Central memory CD8-positive, alpha-beta T cell (primary cell): ENCODE data around the gene PLCD1.

ENCODE experiments used
- ATAC-seq: fragments of 150-1000 bp; cut with Tn5 transposase; replicated peaks from 2 replicates; pipeline ENCODE4 v1.10.0; 2022; ENCODE audit warnings: mild to moderate bottlenecking, moderate FRiP score, moderate number of reproducible peaks; ENCODE audit not compliant: poor library complexity, severe bottlenecking; ENCODE audit errors: extremely low read depth
- DNase-seq, 2 donors: peaks; one replicate each; pipeline ENCODE4 v3.0.0; 2021; ENCODE audit warnings: low spot score in 2 of 2
- H3K27ac Mint-ChIP-seq: one replicate; pipeline ENCODE4 v1.8.0; 2022; ENCODE audit warnings: low read depth, mild to moderate bottlenecking, moderate library complexity, mixed read lengths
- H3K27me3 Mint-ChIP-seq: one replicate; pipeline ENCODE4 v1.8.0; 2022; ENCODE audit warnings: mixed read lengths
- H3K36me3 Mint-ChIP-seq: one replicate; pipeline ENCODE4 v1.8.0; 2022; ENCODE audit warnings: mild to moderate bottlenecking, moderate library complexity, mixed read lengths; ENCODE audit not compliant: insufficient read depth
- H3K4me1 Mint-ChIP-seq: one replicate; pipeline ENCODE4 v1.8.0; 2022; ENCODE audit warnings: mixed read lengths
- H3K4me3 Mint-ChIP-seq: one replicate; pipeline ENCODE4 v1.8.0; 2022; ENCODE audit warnings: mild to moderate bottlenecking, moderate library complexity, mixed read lengths
- H3K9me3 Mint-ChIP-seq: one replicate; pipeline ENCODE4 v1.8.0; 2022; ENCODE audit warnings: mixed read lengths

The PLCD1 gene

GRCh38 chr3:38032328-38032865, 3.0 kb upstream of the PLCD1 start:
- no peak for ATAC-seq
- H3K9me3 Mint-ChIP-seq: no peaks in the 10 kb centered on the region

DNA sequence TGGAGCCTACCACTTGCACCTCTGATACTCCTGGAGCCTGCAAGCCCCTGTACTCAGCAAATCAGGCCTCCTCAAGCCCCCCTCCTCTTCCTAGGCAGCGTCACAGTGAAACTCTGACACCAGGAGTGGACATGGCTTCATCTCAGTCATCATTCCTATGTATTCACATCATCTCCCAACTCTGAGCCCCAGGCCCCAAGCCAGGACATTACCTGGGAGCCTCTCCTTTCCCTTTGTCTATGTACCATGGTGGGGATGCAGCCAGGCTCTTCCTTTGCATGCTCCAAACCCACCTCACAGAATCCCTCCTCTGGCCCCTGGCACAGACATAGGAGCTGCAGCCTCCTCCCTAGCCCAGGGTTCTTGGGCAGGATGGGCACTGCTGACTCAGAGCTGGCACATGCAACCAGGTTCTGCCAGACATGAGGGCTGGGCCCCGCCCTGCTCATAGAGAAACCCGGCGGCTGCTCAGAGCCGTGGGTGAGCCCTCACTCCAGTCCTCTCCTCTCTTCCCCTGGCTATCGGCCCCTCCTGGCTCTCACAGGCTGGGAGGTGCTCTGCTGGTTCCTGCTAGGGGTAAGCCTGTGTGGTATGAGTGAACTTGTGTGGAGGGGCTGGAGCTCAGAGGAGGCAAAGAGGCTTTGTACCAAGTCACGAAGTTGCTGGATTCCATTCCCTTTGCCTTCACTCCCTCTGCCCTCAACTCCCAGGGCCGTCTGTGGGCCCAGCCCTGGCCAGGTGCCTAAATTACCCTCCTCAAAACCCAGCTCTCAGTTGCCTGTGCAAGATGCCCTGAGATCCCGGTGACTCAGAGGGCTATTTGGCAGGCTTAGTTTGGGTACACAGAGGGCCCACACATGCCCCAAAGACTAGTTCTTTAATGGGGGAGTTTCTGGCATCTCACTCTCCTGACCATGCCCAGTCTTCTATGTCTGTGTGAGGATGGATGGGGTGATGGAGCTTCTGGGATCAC, 1.9 kb upstream of the PLCD1 start:
- H3K36me3 Mint-ChIP-seq: no peaks in the 10 kb centered on the region
- DNase-seq: no peak

More at GRCh38 chr3:38032328-38032865, 3.0 kb upstream of the PLCD1 start:
- peaks cover 2% of the 10 kb centered on the region for H3K36me3 Mint-ChIP-seq
- peaks cover 41% of the 10 kb centered on the region for H3K4me1 Mint-ChIP-seq
- DNase-seq: no peak
- H3K27ac Mint-ChIP-seq: no peak overlapping the region
- H3K27me3 Mint-ChIP-seq: no peaks in the 10 kb centered on the region
- H3K4me3 Mint-ChIP-seq: no peak overlapping the region

DNA sequence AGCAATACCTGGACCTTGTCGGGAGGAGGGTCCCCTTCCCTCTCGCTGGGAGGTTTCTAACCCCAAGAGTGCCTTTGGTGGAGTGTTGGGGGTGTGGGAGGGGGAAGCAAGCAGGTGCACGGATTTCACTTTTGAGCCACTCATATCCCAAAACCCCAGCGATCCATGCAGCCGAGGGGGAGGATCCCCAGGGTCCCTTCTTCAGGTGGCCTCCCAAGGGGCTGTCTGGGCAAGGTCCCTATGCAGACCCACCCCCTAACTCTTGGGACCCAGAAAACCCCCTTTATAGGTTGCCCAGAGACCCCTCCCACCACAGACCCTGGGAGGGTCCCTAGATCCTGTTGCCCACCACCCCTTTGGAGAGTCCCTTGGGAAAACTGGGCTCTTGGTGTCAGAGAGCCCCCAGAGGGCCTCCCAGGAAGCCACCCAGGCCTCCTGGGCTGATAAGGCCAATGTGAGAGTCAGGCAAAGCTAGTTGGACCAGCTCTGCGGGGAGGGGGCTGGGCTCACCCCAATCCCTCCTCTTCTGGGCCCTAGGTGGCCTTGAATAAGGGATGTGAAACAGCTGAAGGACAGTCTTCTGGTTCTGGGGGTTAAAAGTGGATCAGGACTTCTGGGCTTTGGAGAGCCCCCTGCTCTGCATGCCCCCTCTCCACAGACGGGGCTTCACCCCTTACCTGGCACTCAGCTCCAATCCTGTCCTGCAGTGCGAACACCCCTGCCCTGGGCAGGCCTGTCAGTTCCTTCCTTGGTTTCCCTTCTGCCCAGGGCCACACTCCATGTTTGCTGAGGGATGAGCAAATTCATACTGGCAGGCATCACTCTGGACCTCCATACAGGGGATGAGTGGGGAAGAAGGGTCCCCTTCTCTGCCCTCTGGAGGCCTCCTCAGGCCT, 932 bp upstream of the PLCD1 start:
- Mint-ChIP-seq H3K36me3 (peaks cover 2% of the 10 kb centered on the region), H3K4me3 (peak overlapping the region; percentile 72), H3K4me1 (peaks cover 47% of the 10 kb centered on the region), H3K27ac (peak overlapping the region; percentile 77), H3K9me3 (no peaks in the 10 kb centered on the region), H3K27me3 (no peaks in the 10 kb centered on the region)
- ATAC-seq (no peak), DNase-seq (no peak)

More for the DNA sequence above, 1.9 kb upstream of the PLCD1 start:
- H3K9me3 Mint-ChIP-seq: no peaks in the 10 kb centered on the region
- H3K4me3 Mint-ChIP-seq: peak overlapping the region; percentile 72
- peaks cover 40% of the 10 kb centered on the region for H3K4me1 Mint-ChIP-seq
- ATAC-seq: peak; percentile 85
- H3K27me3 Mint-ChIP-seq: no peaks in the 10 kb centered on the region
- peak overlapping the region; percentile 77 for H3K27ac Mint-ChIP-seq

DNA sequence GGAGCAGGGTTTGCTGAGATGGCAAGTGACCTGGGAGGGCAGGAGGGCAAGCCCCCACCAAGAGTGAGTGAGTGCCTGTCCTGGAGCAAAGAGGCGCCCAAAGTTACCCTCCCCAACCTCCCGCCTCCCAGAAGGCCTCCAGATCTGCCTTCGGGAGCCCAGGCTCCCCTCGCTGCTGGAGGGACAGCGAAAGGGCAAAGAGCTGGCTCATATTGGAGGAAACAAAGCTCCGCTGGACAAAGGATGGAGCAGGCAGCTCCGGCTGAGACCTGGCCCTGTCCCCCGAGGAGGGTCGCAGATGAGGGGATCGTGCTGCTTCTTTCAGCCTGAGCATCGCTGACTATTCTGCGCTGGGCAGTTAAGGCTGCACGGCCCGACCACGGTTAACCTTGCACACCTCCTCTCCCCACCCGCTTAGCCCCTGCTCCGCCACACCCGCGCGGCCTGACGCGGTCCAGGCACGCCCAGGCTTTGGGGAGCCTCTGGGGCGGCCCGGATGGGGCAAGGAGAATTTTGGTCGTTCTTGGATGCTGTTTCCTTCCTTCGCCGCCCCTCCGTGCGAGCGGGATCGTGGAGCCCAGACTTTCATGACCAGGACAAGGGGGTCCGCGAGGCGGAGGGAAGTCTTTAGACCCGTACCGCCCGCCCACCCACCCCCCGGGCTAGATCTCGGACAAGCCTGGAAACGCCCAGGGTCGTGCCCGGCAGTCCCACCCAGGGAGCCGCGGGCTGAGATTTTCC, 651 bp downstream of the PLCD1 start:
- Mint-ChIP-seq H3K4me3 (peak overlapping the region; percentile 72), H3K9me3 (no peaks in the 10 kb centered on the region), H3K4me1 (peaks cover 58% of the 10 kb centered on the region), H3K27ac (peak overlapping the region; percentile 81), H3K36me3 (peaks cover 12% of the 10 kb centered on the region), H3K27me3 (no peaks in the 10 kb centered on the region)
- DNase-seq (no peak), ATAC-seq (no peak)

DNA sequence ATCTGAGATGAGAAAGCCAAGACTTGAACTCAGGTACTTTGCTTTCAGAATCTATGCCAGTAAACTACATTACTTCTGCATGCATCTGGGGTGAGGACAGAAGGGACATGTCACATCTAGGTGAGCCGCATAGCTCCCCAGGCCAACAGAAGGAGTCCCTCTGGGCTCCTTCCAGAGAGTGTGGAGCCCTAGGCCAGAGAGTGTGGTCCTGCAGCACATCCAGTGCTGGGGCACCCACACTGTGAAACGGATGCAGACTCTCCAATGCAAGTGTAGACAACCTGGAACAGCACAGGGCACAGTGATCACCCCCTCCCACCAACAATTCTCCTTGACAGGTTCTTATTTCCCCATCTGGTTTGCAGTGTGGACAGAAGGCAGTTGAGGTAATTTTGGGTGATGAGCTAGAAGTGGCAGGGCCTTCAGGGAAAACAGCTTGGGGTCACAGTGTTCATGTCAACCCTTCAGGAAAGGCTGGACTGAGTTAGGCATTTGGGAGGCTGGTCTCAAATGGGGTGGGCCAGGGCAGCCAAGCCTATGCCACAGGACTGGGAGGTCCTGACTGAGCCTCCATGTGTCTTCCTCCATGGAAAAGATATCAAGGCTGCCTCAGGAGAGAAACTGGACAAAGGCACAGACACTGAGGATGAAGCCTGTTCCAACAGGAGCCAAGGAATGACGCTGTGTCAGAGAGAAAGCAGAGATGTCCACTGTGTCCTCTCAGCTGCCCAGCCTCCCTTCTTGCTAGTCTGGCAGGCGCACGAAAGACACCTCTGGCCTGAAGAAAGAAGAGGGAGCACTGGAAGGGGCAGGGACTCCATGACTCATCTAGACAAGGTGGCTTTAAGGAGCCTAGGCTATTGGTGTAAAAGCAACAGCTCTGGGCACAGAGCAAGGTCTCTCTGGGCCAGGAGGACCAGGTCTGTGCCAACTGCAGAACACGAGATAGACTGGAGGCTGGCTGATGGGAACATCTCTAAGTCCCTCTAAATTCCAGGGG, 1.7 kb downstream of the PLCD1 start:
- H3K27me3 Mint-ChIP-seq: no peaks in the 10 kb centered on the region
- ATAC-seq (no peak), DNase-seq (no peak)
- H3K4me1 Mint-ChIP-seq: peaks cover 60% of the 10 kb centered on the region
- peak overlapping the region; percentile 72 for H3K4me3 Mint-ChIP-seq
- H3K36me3 Mint-ChIP-seq: peaks cover 15% of the 10 kb centered on the region
- no peaks in the 10 kb centered on the region for H3K9me3 Mint-ChIP-seq
- peak overlapping the region; percentile 81 for H3K27ac Mint-ChIP-seq

DNA sequence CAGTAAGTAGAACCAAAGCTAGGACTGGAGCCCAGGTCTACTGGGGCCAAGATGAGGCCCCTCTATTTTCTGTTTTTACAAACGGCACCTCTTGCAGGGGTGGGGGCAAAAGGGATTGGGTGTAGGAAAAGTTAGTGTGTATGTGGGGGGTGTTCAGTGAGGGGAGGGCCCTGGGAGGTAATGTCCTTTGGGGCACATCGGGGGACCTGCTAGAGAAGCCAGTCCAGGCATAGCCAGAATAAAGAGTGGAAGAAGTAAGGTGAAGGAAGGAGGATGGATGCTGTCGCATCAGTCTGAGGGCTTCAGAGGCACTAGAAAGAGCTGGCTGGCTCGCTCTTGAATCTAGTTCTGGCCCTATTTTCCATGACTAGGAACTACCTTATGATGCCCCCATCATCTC, 2.6 kb downstream of the PLCD1 start:
- Mint-ChIP-seq H3K27me3 (no peaks in the 10 kb centered on the region), H3K9me3 (no peaks in the 10 kb centered on the region), H3K27ac (peak overlapping the region; percentile 60), H3K36me3 (peaks cover 15% of the 10 kb centered on the region), H3K4me3 (no peak overlapping the region), H3K4me1 (peaks cover 67% of the 10 kb centered on the region)
- DNase-seq: no peak
- ATAC-seq: no peak

DNA sequence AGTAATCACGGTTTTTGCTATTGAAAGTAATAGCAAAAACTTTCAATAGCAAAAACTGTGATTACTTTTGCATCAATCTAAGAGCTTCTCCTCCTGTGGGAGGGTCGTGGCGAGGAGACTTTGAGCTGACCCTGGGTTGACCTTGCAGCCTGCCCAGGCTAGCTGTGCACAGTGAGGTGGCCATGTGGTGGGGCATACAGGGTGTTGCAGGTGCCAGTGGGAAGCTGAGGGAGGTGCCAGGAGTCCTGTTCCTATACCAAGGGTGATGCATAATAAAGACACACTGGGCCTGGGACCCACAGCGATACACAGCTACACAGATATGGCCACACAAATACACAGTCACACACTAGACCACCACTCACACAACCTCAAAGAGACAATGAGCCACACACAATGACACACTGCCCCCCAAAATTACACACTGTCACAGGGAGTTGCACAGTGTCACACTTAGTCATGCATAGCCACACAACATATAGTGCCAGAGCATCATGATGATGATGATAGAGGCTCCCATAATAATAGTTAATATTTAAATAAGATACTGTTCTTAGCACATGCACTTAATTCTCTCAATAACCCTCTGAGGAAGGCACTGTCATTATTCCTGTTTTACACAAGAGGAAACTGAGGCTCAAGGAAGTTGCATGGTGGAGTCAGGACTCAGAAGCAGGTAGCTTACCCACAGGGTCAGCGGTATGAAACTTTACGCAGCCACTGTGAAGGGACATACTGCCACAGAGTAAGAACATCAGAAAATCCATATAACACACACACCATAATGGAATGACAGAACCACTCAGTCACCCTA, 6.3 kb downstream of the PLCD1 start:
- peak overlapping the region; percentile 82 for H3K4me3 Mint-ChIP-seq
- H3K27ac Mint-ChIP-seq: peak overlapping the region; percentile 94
- H3K9me3 Mint-ChIP-seq: no peaks in the 10 kb centered on the region
- H3K4me1 Mint-ChIP-seq: peaks cover 72% of the 10 kb centered on the region
- ATAC-seq: no peak
- no peaks in the 10 kb centered on the region for H3K27me3 Mint-ChIP-seq
- DNase-seq: no peak
- peaks cover 20% of the 10 kb centered on the region for H3K36me3 Mint-ChIP-seq

DNA sequence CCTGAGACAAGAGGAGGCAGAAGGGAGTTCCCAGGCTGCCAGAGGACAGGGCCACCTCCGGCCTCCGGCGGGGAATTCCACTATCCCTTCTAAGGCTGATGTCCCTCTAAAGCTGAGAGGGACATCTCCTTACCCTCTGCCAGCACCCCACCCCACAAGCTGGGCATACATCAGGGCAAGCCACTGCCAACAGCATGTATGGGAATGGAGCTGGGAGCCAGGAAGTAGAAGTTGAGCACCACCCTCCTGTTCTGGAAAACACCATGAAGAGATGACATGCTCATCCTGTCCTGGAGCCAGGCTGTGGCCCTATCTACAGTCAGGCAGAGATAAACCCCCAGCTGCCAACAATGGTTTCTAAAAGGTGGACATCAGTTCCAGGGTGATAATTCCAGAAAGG, 7.1 kb downstream of the PLCD1 start:
- Mint-ChIP-seq H3K9me3 (no peaks in the 10 kb centered on the region), H3K27me3 (no peaks in the 10 kb centered on the region), H3K4me3 (no peak overlapping the region), H3K36me3 (peaks cover 20% of the 10 kb centered on the region), H3K27ac (peak overlapping the region; percentile 86), H3K4me1 (peaks cover 66% of the 10 kb centered on the region)
- DNase-seq: no peak
- ATAC-seq: no peak

DNA sequence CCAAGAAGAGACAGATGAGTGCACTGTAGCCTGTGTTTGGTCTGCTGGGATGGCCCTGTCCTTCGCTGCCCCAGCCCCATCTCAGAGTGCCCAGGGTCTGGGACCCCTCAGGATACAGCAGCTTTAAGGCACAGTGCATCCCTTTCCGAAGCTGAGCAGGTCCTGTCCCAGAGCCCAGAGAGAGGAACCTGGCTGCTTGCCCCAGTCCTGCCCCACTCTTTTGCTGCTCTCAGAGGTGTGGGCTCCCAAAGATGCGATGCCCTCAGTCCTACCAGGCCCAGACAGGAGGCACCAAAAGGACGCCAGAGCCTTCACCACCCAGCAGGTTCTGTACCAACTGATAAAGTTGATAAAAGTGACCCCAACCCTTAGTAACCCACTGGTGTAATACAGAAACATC, 8.2 kb downstream of the PLCD1 start:
- no peak for ATAC-seq

GRCh38 chr3:38020342-38020726, 9.1 kb downstream of the PLCD1 start:
- Mint-ChIP-seq H3K27ac (peak overlapping the region; percentile 84), H3K9me3 (peaks cover 6% of the 10 kb centered on the region), H3K36me3 (peaks cover 28% of the 10 kb centered on the region), H3K4me1 (peaks cover 53% of the 10 kb centered on the region), H3K4me3 (no peak overlapping the region), H3K27me3 (no peaks in the 10 kb centered on the region)
- DNase-seq (no peak), ATAC-seq (no peak)

More for the DNA sequence above, 8.2 kb downstream of the PLCD1 start:
- peak overlapping the region; percentile 86 for H3K27ac Mint-ChIP-seq
- peaks cover 61% of the 10 kb centered on the region for H3K4me1 Mint-ChIP-seq
- no peaks in the 10 kb centered on the region for H3K27me3 Mint-ChIP-seq
- H3K9me3 Mint-ChIP-seq: peaks cover 6% of the 10 kb centered on the region
- no peak overlapping the region for H3K4me3 Mint-ChIP-seq
- DNase-seq: no peak
- peaks cover 23% of the 10 kb centered on the region for H3K36me3 Mint-ChIP-seq
